GM08714 (cell line): ENCODE results near the gene CALD1.
"Not testable (repeated sequence)": the region's sequence is repeated elsewhere in the genome, so short reads cannot be mapped to it uniquely, and the experiment has no call there.

Experiments used
- H3K4me3 ChIP-seq: fragments of 200-500 bp; sonication (Bioruptor generic); 2 replicates; pipeline ENCODE4 v1.5.1; 2014; ENCODE audit warnings: mild to moderate bottlenecking, low read length, inconsistent platforms
- ZNF274 ChIP-seq: IDR thresholded peaks from 2 replicates; pipeline ENCODE4 v1.6.1; 2012; ENCODE audit warnings: mild to moderate bottlenecking, low read depth, low read length

CALD1 gene

DNA sequence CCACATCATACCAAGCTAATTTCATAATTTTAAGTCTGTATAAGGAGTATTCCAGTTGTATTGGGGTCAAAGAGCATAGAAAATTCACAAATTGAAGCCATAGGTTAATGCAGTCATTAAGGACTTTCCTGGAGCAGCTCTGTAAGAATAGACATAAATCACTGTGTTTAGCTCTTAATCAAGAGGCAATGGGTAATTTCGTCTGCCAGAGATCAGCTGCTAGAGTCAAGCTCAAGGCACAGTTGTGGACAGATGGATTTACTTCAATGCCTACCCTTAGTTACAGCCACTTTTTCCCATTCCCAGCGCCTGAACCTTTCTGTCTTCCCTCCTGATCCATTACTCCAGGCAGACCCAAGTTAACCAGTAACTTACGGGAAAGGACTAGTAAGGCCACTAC lies 166.3 kb downstream of the CALD1 start:
- no peak overlapping the region for H3K4me3 ChIP-seq
- no peak for TF ChIP-seq ZNF274

DNA sequence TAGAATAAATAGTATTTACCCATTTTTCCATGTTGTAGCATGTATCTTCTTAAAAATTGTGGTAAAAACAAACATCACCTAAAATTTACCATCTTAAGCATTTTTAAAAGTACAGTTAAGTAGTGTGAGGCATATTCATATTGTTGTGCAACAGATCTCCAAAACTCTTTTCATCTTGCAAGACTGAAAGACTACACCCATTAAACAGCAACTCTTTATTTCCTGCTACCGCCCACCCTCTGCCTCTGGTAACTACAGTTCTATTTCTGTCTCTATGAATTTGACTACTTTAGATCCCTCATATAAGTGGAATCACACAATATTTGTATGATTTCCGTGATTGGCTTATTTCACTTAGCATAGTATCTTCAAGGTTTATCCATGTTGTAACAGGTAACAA lies 166.8 kb downstream of the CALD1 start:
- H3K4me3 ChIP-seq: no peak overlapping the region
- no peak for TF ChIP-seq ZNF274

DNA sequence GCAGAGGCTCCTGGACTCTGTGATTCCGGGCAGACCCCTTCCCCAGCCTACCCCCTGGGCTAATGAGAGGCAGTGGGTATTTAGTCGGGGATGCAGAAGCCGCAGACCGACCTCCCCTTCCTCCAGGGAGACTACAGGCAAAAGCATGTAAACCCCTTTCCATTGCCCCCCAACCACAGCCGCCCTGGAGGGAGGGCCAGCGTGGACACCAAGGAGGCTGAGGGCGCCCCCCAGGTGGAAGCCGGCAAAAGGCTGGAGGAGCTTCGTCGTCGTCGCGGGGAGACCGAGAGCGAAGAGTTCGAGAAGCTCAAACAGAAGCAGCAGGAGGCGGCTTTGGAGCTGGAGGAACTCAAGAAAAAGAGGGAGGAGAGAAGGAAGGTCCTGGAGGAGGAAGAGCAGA lies 167.9 kb downstream of the CALD1 start:
- H3K4me3 ChIP-seq: no peak overlapping the region
- no peak for TF ChIP-seq ZNF274

DNA sequence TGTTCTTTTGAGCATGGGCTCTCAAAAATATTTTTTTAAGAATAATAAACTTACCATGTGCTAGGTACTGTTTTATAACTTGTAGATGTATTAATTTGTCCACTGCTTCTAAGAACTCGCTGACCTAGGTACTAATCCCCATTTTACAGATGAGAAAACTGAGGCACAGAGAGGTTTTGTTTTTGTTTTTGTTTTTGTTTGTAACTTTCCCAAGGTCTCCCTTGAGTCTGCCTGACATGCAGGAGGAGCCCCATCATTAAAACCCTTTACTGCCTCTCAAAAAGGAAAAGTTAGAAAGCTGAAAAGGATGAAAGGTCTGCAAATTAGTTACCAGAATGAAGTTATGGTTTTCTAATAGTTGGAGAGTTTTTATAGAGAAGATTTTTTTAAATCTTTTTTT lies 168.4 kb downstream of the CALD1 start:
- no peak for TF ChIP-seq ZNF274
- H3K4me3 ChIP-seq: no peak overlapping the region

DNA sequence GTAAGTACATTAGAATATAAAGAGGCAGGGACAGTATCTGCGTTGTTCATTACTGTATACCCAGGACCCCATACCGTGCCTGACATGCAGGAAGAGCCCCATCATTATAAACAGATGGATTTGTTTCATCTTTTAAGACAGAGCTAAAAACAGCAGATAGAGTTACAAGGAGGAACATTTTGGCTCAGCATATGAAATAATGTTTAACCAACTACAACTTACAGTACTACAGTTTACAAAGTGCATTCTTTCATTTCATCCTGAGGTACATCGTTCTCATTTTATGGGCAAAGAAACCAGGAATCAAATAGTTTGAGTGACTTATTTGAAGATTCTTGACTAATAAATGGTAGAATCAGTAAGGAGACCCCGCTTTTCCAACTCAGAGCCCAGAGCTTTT lies 168.8 kb downstream of the CALD1 start:
- TF ChIP-seq ZNF274: no peak
- H3K4me3 ChIP-seq: no peak overlapping the region

DNA sequence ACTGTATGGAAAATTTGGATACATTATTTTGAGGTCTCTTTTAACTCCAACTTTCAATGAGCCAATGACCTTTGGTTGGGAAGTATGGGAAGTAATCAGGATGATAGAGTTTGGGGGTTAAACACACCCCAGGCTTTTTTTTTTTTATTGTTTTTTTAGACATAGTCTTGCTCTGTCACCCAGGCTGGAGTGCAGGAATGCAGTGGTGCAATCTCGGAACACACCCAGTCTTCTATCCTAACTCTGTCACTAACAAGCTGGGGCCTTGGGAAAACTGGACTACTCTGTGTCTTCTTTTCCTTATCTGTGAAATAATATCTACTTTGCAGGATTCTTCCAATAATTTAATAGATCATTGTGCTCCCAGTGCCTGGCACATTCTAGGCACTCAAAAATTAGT lies 169.3 kb downstream of the CALD1 start:
- no peak for TF ChIP-seq ZNF274
- H3K4me3 ChIP-seq: no peak overlapping the region

DNA sequence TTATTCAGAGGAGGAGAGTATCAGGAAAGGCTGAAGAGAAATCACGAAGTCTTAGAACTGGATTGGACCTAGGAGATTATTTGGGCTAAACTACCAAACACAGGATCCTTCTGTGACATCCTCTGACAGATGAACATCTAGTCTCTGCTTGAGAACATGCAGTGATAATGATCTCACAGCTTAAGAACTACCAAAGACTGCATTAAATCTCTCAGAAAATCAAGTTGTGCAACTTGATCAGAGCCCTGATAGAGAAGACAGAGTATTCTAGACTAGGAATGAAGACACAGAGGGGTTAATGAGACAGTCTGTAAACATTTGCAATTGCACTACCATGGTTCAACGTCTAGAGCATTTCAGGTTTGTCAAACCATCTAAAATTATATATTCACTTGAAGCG lies 169.7 kb downstream of the CALD1 start:
- H3K4me3 ChIP-seq: no peak overlapping the region
- TF ChIP-seq ZNF274: no peak

DNA sequence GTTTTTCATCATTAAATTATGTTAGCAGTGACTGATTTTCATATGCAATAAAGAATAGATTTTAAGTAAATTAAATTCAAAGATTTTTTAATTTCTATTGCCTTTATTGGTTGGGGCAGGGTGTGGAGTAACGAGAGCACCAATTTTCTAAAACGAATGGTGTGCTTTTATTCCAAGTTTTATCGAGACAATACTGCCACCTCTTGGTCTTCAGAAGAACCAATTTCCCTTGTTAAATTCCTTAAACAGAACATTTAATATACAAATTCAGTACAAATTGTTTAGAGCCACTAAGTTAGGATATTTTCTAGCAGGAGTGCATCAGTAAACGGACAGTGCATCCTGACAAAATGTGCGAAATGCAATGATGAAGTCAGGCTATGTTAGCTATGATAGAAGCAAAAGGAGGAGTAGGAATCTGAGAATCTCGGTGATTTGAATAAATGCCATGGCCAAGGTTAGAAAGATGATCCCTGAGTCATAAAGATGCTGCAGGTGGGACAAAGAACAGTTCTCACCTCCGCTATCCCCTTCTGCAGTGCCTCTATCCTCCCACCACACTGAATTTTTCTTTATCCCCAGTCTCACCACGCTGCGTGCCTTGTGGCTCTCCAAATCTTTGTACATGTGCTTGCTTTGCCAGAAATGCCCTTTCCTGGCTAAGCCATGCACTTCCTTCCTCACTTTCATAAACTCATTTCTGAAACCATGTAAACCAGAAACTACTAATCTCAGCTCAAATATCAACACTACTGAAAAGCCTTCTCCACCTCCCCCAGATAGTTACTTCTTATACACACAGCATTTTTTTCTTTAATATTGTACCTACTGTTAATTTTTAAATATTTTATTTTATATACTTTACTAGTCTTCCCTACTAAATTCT lies 175.0 kb downstream of the CALD1 start:
- no peak for TF ChIP-seq ZNF274
- no peak overlapping the region for H3K4me3 ChIP-seq

DNA sequence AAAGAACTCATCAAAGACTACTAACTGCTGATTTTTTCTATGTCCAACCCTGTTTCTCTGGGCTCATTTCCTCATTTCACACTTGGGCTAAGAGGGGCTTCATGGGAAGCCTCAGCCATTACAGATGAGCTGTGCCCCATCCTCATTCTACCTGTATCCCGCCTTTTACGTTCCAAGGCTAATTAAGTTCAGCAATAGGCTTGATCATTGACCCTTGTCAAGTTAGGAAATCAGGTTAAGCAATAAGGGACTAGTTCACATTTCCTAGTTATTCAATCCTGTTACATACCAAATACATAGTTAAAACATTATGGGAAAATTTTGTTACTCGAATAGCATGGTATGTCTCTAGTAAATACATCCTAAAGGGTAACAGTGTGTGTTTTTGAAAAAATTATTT lies 177.6 kb downstream of the CALD1 start:
- TF ChIP-seq ZNF274: no peak
- H3K4me3 ChIP-seq: no peak overlapping the region

DNA sequence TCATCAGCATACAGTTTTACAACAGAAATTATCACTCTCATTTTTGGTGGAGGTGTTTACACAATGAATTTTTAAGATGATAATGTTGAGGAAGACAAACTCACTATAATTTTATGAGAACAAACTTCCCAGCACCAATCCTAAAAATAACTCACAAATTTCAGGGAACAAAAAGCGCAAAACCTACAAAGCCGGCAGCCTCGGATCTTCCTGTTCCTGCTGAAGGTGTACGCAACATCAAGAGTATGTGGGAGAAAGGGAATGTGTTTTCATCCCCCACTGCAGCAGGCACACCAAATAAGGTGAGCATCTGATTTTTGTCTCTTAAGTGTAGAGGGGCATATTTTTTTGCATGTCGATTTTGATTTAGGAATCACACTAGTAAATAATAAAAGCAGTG lies 180.4 kb downstream of the CALD1 start:
- no peak for TF ChIP-seq ZNF274
- no peak overlapping the region for H3K4me3 ChIP-seq

DNA sequence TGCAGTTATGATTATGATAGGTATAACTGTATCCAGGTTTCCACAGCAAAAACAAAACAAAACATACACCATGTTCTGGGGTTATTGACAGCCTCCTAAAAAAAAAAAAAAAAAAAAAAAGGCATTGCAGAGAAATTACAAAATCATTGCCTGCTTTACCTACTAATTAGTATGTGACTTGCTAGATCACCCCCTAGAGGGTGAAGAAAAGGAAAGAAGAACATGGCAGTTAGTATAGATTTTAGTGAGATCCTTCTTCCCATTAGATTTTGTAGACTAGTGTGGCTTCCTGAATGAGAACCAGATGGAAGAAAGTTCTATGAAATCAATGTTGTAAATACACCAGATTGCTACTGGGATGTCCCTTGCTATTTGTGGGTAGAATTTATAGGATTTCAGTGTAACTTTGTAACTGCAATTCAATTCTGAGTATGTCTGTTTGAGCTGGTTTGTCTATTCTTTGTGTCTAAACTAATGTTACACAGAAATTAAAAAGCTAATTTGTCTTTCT lies 182.9 kb downstream of the CALD1 start:
- H3K4me3 ChIP-seq: no peak overlapping the region
- TF ChIP-seq ZNF274: no peak

DNA sequence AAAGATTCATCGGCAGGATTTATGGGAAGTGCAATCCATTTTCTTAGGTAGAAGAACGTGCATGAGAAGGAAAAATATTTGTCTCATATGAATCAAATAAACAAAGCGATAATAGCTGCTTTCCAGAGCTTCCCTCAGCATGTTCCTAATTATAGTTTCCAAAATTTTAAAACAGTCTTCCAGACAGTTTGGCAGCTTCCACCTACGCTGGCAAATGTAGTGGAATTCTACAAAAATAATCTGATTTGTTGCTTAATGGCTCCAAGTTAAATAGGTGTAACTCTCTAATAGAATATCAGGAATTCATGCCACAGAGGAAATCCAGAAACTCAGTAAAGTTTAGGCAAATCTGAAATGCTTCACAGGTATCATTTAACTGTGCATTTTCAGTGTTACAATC lies 183.6 kb downstream of the CALD1 start:
- no peak for TF ChIP-seq ZNF274
- H3K4me3 ChIP-seq: no peak overlapping the region

DNA sequence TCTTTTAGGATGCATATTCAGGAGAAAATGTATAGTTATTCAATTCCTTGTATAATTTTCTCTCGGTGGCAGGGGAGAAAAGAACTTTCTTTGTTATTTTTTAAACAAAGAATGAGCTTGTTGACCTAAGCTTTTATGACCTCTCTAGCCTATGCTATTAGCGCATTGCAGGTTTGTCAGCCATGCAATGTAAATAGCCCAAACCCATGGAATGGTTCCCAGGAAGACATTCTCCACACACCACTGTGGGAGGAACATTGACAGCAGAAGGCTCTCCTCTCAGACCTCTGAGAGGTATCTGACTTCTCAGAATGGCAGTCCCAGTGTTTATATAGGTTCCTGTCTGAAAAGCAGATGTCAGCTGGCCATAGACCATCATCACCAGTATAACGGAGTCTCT lies 187.3 kb downstream of the CALD1 start:
- no peak overlapping the region for H3K4me3 ChIP-seq
- TF ChIP-seq ZNF274: no peak

DNA sequence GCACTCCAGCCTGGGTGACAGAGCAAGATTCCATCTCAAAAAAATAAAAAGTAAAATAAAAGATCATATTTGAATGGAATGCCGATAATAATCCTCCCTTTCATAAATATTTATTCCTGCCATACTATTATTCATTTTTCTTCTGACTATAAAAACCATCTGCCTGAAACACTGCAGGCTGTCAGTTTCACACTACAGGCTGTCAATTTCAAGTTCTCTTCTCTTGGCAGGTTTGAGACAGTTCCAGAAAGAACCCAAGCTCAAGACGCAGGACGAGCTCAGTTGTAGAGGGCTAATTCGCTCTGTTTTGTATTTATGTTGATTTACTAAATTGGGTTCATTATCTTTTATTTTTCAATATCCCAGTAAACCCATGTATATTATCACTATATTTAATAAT lies 188.7 kb downstream of the CALD1 start:
- H3K4me3 ChIP-seq: no peak overlapping the region
- no peak for TF ChIP-seq ZNF274

DNA sequence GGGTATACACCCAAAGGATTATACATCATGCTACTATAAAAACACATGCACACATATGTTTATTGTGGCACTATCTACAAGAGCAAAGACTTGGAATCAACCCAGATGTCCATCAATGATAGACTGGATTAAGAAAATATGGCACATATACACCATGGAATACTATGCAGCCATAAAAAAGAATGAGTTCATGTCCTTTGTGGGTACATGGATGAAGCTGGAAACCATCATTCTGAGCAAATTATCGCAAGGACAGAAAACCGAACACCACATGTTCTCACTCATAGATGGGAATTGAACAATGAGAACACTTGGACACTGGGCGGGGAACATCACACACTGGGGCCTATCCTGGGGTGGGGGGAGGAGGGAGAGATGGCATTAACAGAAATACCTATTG lies 202.2 kb downstream of the CALD1 start:
- not testable (repeated sequence) for H3K4me3 ChIP-seq

DNA sequence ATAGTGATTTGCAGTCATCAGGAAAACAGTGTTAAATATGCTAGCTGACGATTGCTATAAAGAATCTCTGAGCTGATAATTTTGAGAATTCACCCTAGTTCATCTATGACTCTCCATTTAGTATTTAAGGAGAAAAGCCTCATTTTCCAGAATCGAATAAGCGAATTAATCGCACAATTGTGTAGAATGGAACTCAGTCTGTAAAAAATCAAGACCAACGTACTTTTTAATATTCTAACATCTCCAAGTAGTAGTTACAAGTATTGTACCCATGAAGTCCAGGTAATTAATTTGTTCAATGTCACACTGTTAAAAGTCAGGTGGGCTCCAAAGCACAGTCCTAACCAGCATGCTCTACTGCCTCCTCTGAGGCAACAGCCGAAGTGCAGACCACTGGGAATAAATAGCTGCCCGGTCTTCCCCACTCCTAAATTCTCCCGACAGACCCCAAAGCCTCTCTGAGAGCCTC lies 206.5 kb downstream of the CALD1 start:
- peak overlapping the region; percentile 94; the same call in 1 of the 2 replicates for H3K4me3 ChIP-seq
- no peak for TF ChIP-seq ZNF274
